Measurements from ENCODE around the gene OXA1L.

OXA1L gene
- long read RNA-seq, transcript OXA1L-201 (10 exons, 1,719 nt) = major isoform, 2,922 of 3,104 reads
- long read RNA-seq, partial matches to known transcripts = 29 of 3,104 reads
- long read RNA-seq, other reads (novel, unspliced or antisense) = 151 of 3,104 reads

- Histone ChIP-seq H3K4me3 (replicated peaks; ENCODE audit: insufficient read depth, low read length) (peak within 1 kb of the TSS; percentile 90), H3K27ac (replicated peaks) (peak within 1 kb of the TSS; percentile 93), H3K27me3 (ENCODE audit: insufficient read depth, poor library complexity, severe bottlenecking) (no peaks in the 10 kb centered on the region)
- peak; percentile 86 to 98 for DNase-seq (ENCODE audit: low read depth in 1 of 2, low spot score in 1 of 2)
- TF ChIP-seq SPI1 (IDR thresholded peaks at IDR 0.05; ENCODE audit: borderline replicate concordance, low read depth) (peak; percentile 54; the same call in 1 of the 2 replicates), POLR2AphosphoS5 (IDR thresholded peaks at IDR 0.05; ENCODE audit: low read depth) (peak; percentile 77), REST (IDR thresholded peaks at IDR 0.05; ENCODE audit: insufficient replicate concordance, low read depth) (peak; percentile 76), GABPA (IDR thresholded peaks at IDR 0.05; ENCODE audit: low read depth) (peak; percentile 52; the same call in 1 of the 2 replicates), CTCF (IDR thresholded peaks at IDR 0.05; ENCODE audit: insufficient read depth, low read length) (no peak)
These were observed at the start of gene OXA1L for GRCh38 chr14:22766457-22767322. TSS of gene OXA1L (plus strand) at chr14:22766688. CDS start at chr14:22766702, 14 bp downstream.

- TF ChIP-seq REST (IDR thresholded peaks at IDR 0.05; ENCODE audit: insufficient replicate concordance, low read depth) = no peak
- no peak for TF ChIP-seq GABPA (IDR thresholded peaks at IDR 0.05; ENCODE audit: low read depth)
- TF ChIP-seq POLR2AphosphoS5 (IDR thresholded peaks at IDR 0.05; ENCODE audit: low read depth) = no peak
- TF ChIP-seq CTCF (IDR thresholded peaks at IDR 0.05; ENCODE audit: insufficient read depth, low read length) = no peak
- TF ChIP-seq SPI1 (IDR thresholded peaks at IDR 0.05; ENCODE audit: borderline replicate concordance, low read depth) = no peak
- no peak for DNase-seq (ENCODE audit: low read depth in 1 of 2, low spot score in 1 of 2)
- no peak overlapping the region for H3K27ac ChIP-seq (replicated peaks)
- H3K27me3 ChIP-seq (ENCODE audit: insufficient read depth, poor library complexity, severe bottlenecking) = no peaks in the 10 kb centered on the region
- no peak overlapping the region for H3K4me3 ChIP-seq (replicated peaks; ENCODE audit: insufficient read depth, low read length)
These were observed 48.4 kb upstream of the OXA1L start for GRCh38 chr14:22718091-22718490.

GRCh38 chr14:22721213-22721612, 45.3 kb upstream of the OXA1L start:
- no peak overlapping the region for H3K4me3 ChIP-seq (replicated peaks; ENCODE audit: insufficient read depth, low read length)
- no peak for DNase-seq (ENCODE audit: low read depth in 1 of 2, low spot score in 1 of 2)
- TF ChIP-seq SPI1 (IDR thresholded peaks at IDR 0.05; ENCODE audit: borderline replicate concordance, low read depth) (no peak), GABPA (IDR thresholded peaks at IDR 0.05; ENCODE audit: low read depth) (no peak), POLR2AphosphoS5 (IDR thresholded peaks at IDR 0.05; ENCODE audit: low read depth) (no peak), CTCF (IDR thresholded peaks at IDR 0.05; ENCODE audit: insufficient read depth, low read length) (no peak), REST (IDR thresholded peaks at IDR 0.05; ENCODE audit: insufficient replicate concordance, low read depth) (no peak)
- H3K27me3 ChIP-seq (ENCODE audit: insufficient read depth, poor library complexity, severe bottlenecking) = no peaks in the 10 kb centered on the region
- no peak overlapping the region for H3K27ac ChIP-seq (replicated peaks)
